NCI-H2029 (cell line): ENCODE data around the gene CXCL14.

Source experiments
- DNase-seq: peaks from one replicate; lab custom pipeline; 2025; lab: John Stamatoyannopoulos, UW

The CXCL14 gene

GRCh38 chr5:135596157-135596763, 17.5 kb upstream of the CXCL14 start:
- DNase-seq: no peak

- no peak for DNase-seq
These were observed 15.7 kb upstream of the CXCL14 start for GRCh38 chr5:135594416-135594960.

GRCh38 chr5:135593886-135594285, 15.1 kb upstream of the CXCL14 start:
- DNase-seq: no peak

GRCh38 chr5:135593141-135593540, 14.3 kb upstream of the CXCL14 start:
- DNase-seq: no peak

GRCh38 chr5:135592312-135593045, 13.7 kb upstream of the CXCL14 start:
- DNase-seq: no peak

GRCh38 chr5:135591277-135591676, 12.5 kb upstream of the CXCL14 start:
- no peak for DNase-seq

- DNase-seq: no peak
These were observed 10.4 kb upstream of the CXCL14 start for GRCh38 chr5:135589152-135589551.

- DNase-seq: no peak
These were observed 9.2 kb upstream of the CXCL14 start for GRCh38 chr5:135587721-135588663.

- DNase-seq: no peak
These were observed 6.1 kb upstream of the CXCL14 start for GRCh38 chr5:135584918-135585317.

GRCh38 chr5:135584276-135584675, 5.5 kb upstream of the CXCL14 start:
- no peak for DNase-seq

GRCh38 chr5:135582099-135582781, 3.4 kb upstream of the CXCL14 start:
- no peak for DNase-seq

- DNase-seq: no peak
These were observed 496 bp downstream of the CXCL14 start for GRCh38 chr5:135578305-135578684.

GRCh38 chr5:135577421-135577820, 1.4 kb downstream of the CXCL14 start:
- DNase-seq: no peak

GRCh38 chr5:135576075-135576599, 2.7 kb downstream of the CXCL14 start:
- no peak for DNase-seq

- DNase-seq: no peak
These were observed 4.3 kb downstream of the CXCL14 start for GRCh38 chr5:135574493-135574892.

- no peak for DNase-seq
These were observed 6.9 kb downstream of the CXCL14 start for GRCh38 chr5:135571902-135572301.

GRCh38 chr5:135571066-135571609, 7.7 kb downstream of the CXCL14 start:
- no peak for DNase-seq

- no peak for DNase-seq
These were observed 8.4 kb downstream of the CXCL14 start for GRCh38 chr5:135570453-135570764.

- peak; percentile 28 for DNase-seq
These were observed 8.9 kb downstream of the CXCL14 start for GRCh38 chr5:135569755-135570452.

- no peak for DNase-seq
These were observed 9.8 kb downstream of the CXCL14 start for GRCh38 chr5:135568923-135569360.

- DNase-seq: no peak
These were observed 10.5 kb downstream of the CXCL14 start for GRCh38 chr5:135568246-135568645.
